IMR-90 (cell line): ENCODE data around the gene PLEKHS1. TPM values are rescaled to one million over a fixed set of nuclear protein-coding genes. Genes with fewer than 3 reads are reported as not detected.

Experiments used
- ATAC-seq: fragments of 200-7000 bp; cut with Tn5 transposase; 2 replicates; pipeline ENCODE4 v1.9.1; 2020; ENCODE audit warnings: low read depth, mild to moderate bottlenecking, moderate library complexity
- BruUV-seq: library from RNA; stranded (reverse); fragments of 400-500 nt; replicated peaks from 2 replicates; lab custom pipeline; 2021; lab: Mats Ljungman, UMichigan
- CTCF ChIA-PET: fragments of 300-600 bp; formaldehyde crosslinking; extraction: SDS; loops from one replicate; lab custom pipeline; 2021; ENCODE audit warnings: antibody characterized with exemption; lab: Yijun Ruan, JAX
- POLR2A ChIA-PET: fragments of 300-600 bp; sonication (Branson Sonifier 250); formaldehyde crosslinking; loops from one replicate; lab custom pipeline; 2022; ENCODE audit warnings: antibody characterized with exemption; ENCODE audit not compliant: unreplicated experiment; lab: Charles Lee
- DNase-seq: peaks from one replicate; pipeline ENCODE4 v3.0.0; 2013
- H2AFZ ChIP-seq: replicated peaks from 2 replicates; pipeline ENCODE3; 2013; ENCODE audit warnings: low read length, mild to moderate bottlenecking; ENCODE audit not compliant: poor library complexity
- H2AK5ac ChIP-seq: 2 replicates; pipeline ENCODE4 v1.6.1; 2013; ENCODE audit warnings: low read depth, low read length, inconsistent platforms
- H2AK9ac ChIP-seq: replicated peaks from 2 replicates; pipeline ENCODE3; 2013; ENCODE audit warnings: mild to moderate bottlenecking, low read depth, low read length, moderate library complexity; ENCODE audit not compliant: poor library complexity
- H2BK120ac ChIP-seq: 2 replicates; pipeline ENCODE4 v1.6.1; 2013; ENCODE audit warnings: low read depth, low read length, inconsistent platforms
- H2BK15ac ChIP-seq: 3 replicates; pipeline ENCODE4 v1.6.1; 2013; ENCODE audit warnings: low read depth, low read length, inconsistent platforms
- H2BK20ac ChIP-seq: 2 replicates; pipeline ENCODE4 v1.6.1; 2013; ENCODE audit warnings: low read depth, mild to moderate bottlenecking, inconsistent platforms, low read length, moderate library complexity
- H2BK5ac ChIP-seq: 2 replicates; pipeline ENCODE4 v1.6.1; 2013; ENCODE audit warnings: mild to moderate bottlenecking, low read depth, low read length, inconsistent platforms; ENCODE audit not compliant: poor library complexity, severe bottlenecking
- H3K14ac ChIP-seq: replicated peaks from 2 replicates; pipeline ENCODE4 v1.6.1; 2013; ENCODE audit warnings: low read depth, low read length, inconsistent platforms
- H3K18ac ChIP-seq: 2 replicates; pipeline ENCODE4 v1.6.1; 2013; ENCODE audit warnings: low read depth, low read length, control low read depth
- H3K23ac ChIP-seq: 2 replicates; pipeline ENCODE4 v1.6.1; 2013; ENCODE audit warnings: low read depth, low read length, inconsistent platforms
- H3K27ac ChIP-seq: 2 replicates; pipeline ENCODE4 v1.5.1; 2013; ENCODE audit warnings: mild to moderate bottlenecking, control low read depth, low read length; ENCODE audit not compliant: insufficient read depth
- H3K27me3 ChIP-seq: 2 replicates; pipeline ENCODE4 v1.6.1; 2013; ENCODE audit warnings: low read length; ENCODE audit not compliant: control insufficient read depth, insufficient read depth
- H3K36me3 ChIP-seq: 2 replicates; pipeline ENCODE4 v1.6.1; 2013; ENCODE audit warnings: low read length, mixed read lengths; ENCODE audit not compliant: control insufficient read depth, insufficient read depth
- H3K4ac ChIP-seq: 2 replicates; pipeline ENCODE4 v1.6.1; 2013; ENCODE audit warnings: low read depth, low read length, inconsistent platforms
- H3K4me1 ChIP-seq: 2 replicates; pipeline ENCODE4 v1.6.1; 2013; ENCODE audit warnings: low read length, mixed read lengths; ENCODE audit not compliant: control insufficient read depth, insufficient read depth
- H3K4me2 ChIP-seq: 2 replicates; pipeline ENCODE4 v1.6.1; 2013; ENCODE audit warnings: low read depth, mild to moderate bottlenecking, control low read depth, low read length, moderate library complexity
- H3K4me3 ChIP-seq: 2 replicates; pipeline ENCODE4 v1.5.1; 2013; ENCODE audit warnings: low read depth, mild to moderate bottlenecking, control low read depth, low read length, moderate library complexity; ENCODE audit not compliant: insufficient read depth
- H3K56ac ChIP-seq: 2 replicates; pipeline ENCODE4 v1.6.1; 2013; ENCODE audit warnings: low read length, inconsistent platforms; ENCODE audit not compliant: insufficient read depth; ENCODE audit errors: extremely low read depth
- H3K79me1 ChIP-seq, 2 experiments: 2 replicates each; pipeline ENCODE4 v1.6.1; 2013; ENCODE audit warnings: low read length in 2 of 2, inconsistent platforms in 1 of 2, low read depth in 1 of 2
- H3K9ac ChIP-seq: 2 replicates; pipeline ENCODE4 v1.6.1; 2013; ENCODE audit warnings: low read depth, low read length, control low read depth
- H3K9me1 ChIP-seq: 2 replicates; pipeline ENCODE4 v1.6.1; 2013; ENCODE audit warnings: low read length, inconsistent platforms; ENCODE audit not compliant: insufficient read depth
- H3K9me3 ChIP-seq: 2 replicates; pipeline ENCODE4 v1.6.1; 2013; ENCODE audit warnings: low read length; ENCODE audit not compliant: control insufficient read depth, insufficient read depth
- H4K20me1 ChIP-seq: 2 replicates; pipeline ENCODE4 v1.6.1; 2013; ENCODE audit warnings: low read length, inconsistent platforms; ENCODE audit not compliant: insufficient read depth
- H4K5ac ChIP-seq: 2 replicates; pipeline ENCODE4 v1.6.1; 2013; ENCODE audit warnings: mild to moderate bottlenecking, low read depth, low read length, control low read depth
- H4K8ac ChIP-seq, 2 experiments: 2 replicates each; pipeline ENCODE4 v1.6.1; 2013; ENCODE audit warnings: low read depth in 2 of 2, low read length in 2 of 2, control low read depth in 1 of 2, inconsistent platforms in 1 of 2
- H4K91ac ChIP-seq: 2 replicates; pipeline ENCODE4 v1.6.1; 2013; ENCODE audit warnings: low read depth, low read length, inconsistent platforms; ENCODE audit not compliant: insufficient read depth
- CHD1 ChIP-seq: IDR thresholded peaks from 2 replicates; pipeline ENCODE4 v1.6.1; 2012; ENCODE audit warnings: low read depth, low read length, improper control_type of control experiment
- FOS ChIP-seq: fragments of 150-350 bp; IDR thresholded peaks from 2 replicates; pipeline ENCODE4 v1.6.1; 2016; ENCODE audit warnings: low read depth, low read length
- MXI1 ChIP-seq: IDR thresholded peaks from 2 replicates; pipeline ENCODE4 v1.6.1; 2012; ENCODE audit warnings: low read depth, mild to moderate bottlenecking, low read length, moderate library complexity, borderline replicate concordance
- SMC3 ChIP-seq: fragments of 150-350 bp; IDR thresholded peaks from 2 replicates; pipeline ENCODE4 v1.6.1; 2016; ENCODE audit warnings: low read depth, mild to moderate bottlenecking, antibody characterized with exemption, low read length, moderate library complexity
- dilution Hi-C: fragments of 300-500 bp; cut with HindIII; formaldehyde crosslinking; loops from one replicate; pipeline ENCODE4 v1.14.3; 2018; ENCODE audit warnings: low sequenced_read_pairs; ENCODE audit not compliant: unreplicated experiment
- in situ Hi-C: fragments of 300-500 bp; cut with MboI; formaldehyde crosslinking; loops from 3 replicates; pipeline ENCODE4 v1.14.3; 2019; ENCODE audit warnings: low sequenced_read_pairs, inconsistent platforms, mixed read lengths
- intact Hi-C: fragments of 100-400 bp; cut with micrococcal nuclease; formaldehyde crosslinking; loops from 2 replicates; pipeline ENCODE4 v1.10.0; 2022
- polyA plus RNA-seq, 3 experiments: library from polyadenylated mRNA; depleted of rRNA; stranded (reverse); fragments of >200 nt; gene quantifications; 2 replicates each; pipeline ENCODE4 v1.2.3, GENCODE V29; 2012; ENCODE audit warnings: low replicate concordance in 1 of 3
- total RNA-seq: library from RNA; depleted of rRNA; stranded (reverse); fragments of >200 nt; gene quantifications from 2 replicates; pipeline ENCODE4 v1.2.3, GENCODE V29; 2012
- TF ChIP-seq, protein P1 (sequence below): conservative IDR thresholded peaks from 2 replicates; pipeline ENCODE4 v1.5.1; 2012; ENCODE audit warnings: mild to moderate bottlenecking, low read depth, low read length, improper control_type of control experiment

PLEKHS1 gene
- total and polyA plus RNA-seq, 2 of the 4 experiments (the other 2 are of a cell fraction) = not detected

DNA sequence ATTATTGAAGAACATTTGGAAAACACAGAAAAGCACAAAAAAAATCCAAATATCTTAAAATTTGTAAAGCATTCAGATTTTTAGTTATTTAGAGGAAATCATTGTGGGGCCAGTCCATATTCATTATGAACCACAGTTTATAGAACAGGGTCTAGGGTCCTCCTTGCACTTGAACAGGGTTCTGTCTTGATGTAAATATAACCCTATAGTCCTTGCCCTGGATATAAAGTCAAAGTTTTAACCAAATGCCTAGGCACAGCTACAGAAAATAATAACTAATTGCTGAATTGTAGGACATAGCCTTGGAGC lies 46.2 kb upstream of the PLEKHS1 start:
- TF ChIP-seq SMC3 (no peak), CHD1 (no peak), FOS (no peak), MXI1 (no peak)
- TF ChIP-seq, protein P1, sequence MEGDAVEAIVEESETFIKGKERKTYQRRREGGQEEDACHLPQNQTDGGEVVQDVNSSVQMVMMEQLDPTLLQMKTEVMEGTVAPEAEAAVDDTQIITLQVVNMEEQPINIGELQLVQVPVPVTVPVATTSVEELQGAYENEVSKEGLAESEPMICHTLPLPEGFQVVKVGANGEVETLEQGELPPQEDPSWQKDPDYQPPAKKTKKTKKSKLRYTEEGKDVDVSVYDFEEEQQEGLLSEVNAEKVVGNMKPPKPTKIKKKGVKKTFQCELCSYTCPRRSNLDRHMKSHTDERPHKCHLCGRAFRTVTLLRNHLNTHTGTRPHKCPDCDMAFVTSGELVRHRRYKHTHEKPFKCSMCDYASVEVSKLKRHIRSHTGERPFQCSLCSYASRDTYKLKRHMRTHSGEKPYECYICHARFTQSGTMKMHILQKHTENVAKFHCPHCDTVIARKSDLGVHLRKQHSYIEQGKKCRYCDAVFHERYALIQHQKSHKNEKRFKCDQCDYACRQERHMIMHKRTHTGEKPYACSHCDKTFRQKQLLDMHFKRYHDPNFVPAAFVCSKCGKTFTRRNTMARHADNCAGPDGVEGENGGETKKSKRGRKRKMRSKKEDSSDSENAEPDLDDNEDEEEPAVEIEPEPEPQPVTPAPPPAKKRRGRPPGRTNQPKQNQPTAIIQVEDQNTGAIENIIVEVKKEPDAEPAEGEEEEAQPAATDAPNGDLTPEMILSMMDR = no peak
- H2BK5ac ChIP-seq = no peak overlapping the region
- H3K4me1 ChIP-seq = peaks cover 9% of the 10 kb centered on the region
- H3K36me3 ChIP-seq = peaks cover 4% of the 10 kb centered on the region; the same call in 1 of the 2 replicates
- CTCF ChIA-PET = interaction anchor here (1.0 kb wide), 2 partner anchors 24 to 395 kb away, joined by 3 read pairs; no protein-coding TSS in a partner anchor
- H2AK5ac ChIP-seq = no peak overlapping the region
- H3K56ac ChIP-seq = no peak overlapping the region
- in situ Hi-C loops = loop anchor here (5.0 kb wide), 1 partner anchor 397 kb away; no protein-coding TSS in a partner anchor
- no peak overlapping the region for H2AFZ ChIP-seq
- H3K9me1 ChIP-seq = no peaks in the 10 kb centered on the region; the same call in 1 of the 2 replicates
- dilution Hi-C loops = no loop called here
- no peak overlapping the region for H2BK20ac ChIP-seq
- H4K91ac ChIP-seq = no peak overlapping the region
- DNase-seq = no peak
- no peak overlapping the region for H3K4me2 ChIP-seq
- no peaks in the 10 kb centered on the region for H3K27me3 ChIP-seq
- no peak for ATAC-seq
- H4K20me1 ChIP-seq = peaks cover 10% of the 10 kb centered on the region; the same call in 1 of the 2 replicates
- no peak overlapping the region for H2BK120ac ChIP-seq
- no TSS peak for BruUV-seq
- no peak overlapping the region for H3K4ac ChIP-seq
- no peak overlapping the region for H3K18ac ChIP-seq
- H4K5ac ChIP-seq = no peak overlapping the region
- intact Hi-C loops = loop anchor here (1.0 to 10.0 kb wide), 5 partner anchors 94 to 1420 kb away; partner anchors contain the start of gene CCDC186
- no peak overlapping the region for H3K23ac ChIP-seq
- H3K14ac ChIP-seq = no peak overlapping the region
- no peak overlapping the region for H3K27ac ChIP-seq
- H3K4me3 ChIP-seq = no peak overlapping the region
- POLR2A ChIA-PET = no interaction called here
- H2BK15ac ChIP-seq = no peak overlapping the region
- H4K8ac ChIP-seq = no peak overlapping the region
- no peaks in the 10 kb centered on the region for H3K9me3 ChIP-seq
- no peak overlapping the region for H3K9ac ChIP-seq
- no peak overlapping the region for H2AK9ac ChIP-seq
- H3K79me1 ChIP-seq = peaks cover 4 to 26% of the 10 kb centered on the region in 2 experiments; a peak in 3 of 4 replicates
